IMR-90 (cell line): ENCODE data around the gene CFAP299. TPM values are rescaled to one million over a fixed set of nuclear protein-coding genes. Genes with fewer than 3 reads are reported as not detected.
A peak's percentile ranks its signal among the peaks of the same experiment; 100 is the strongest.

Experiments
- ATAC-seq: fragments of 200-7000 bp; cut with Tn5 transposase; 2 replicates; pipeline ENCODE4 v1.9.1; 2020; ENCODE audit warnings: low read depth, mild to moderate bottlenecking, moderate library complexity
- BruUV-seq: library from RNA; stranded (reverse); fragments of 400-500 nt; replicated peaks from 2 replicates; lab custom pipeline; 2021; lab: Mats Ljungman, UMichigan
- CTCF ChIA-PET: fragments of 300-600 bp; formaldehyde crosslinking; extraction: SDS; loops from one replicate; lab custom pipeline; 2021; ENCODE audit warnings: antibody characterized with exemption; lab: Yijun Ruan, JAX
- POLR2A ChIA-PET: fragments of 300-600 bp; sonication (Branson Sonifier 250); formaldehyde crosslinking; loops from one replicate; lab custom pipeline; 2022; ENCODE audit warnings: antibody characterized with exemption; ENCODE audit not compliant: unreplicated experiment; lab: Charles Lee
- DNase-seq: peaks from one replicate; pipeline ENCODE4 v3.0.0; 2013
- H2AFZ ChIP-seq: replicated peaks from 2 replicates; pipeline ENCODE3; 2013; ENCODE audit warnings: low read length, mild to moderate bottlenecking; ENCODE audit not compliant: poor library complexity
- H2AK5ac ChIP-seq: 2 replicates; pipeline ENCODE4 v1.6.1; 2013; ENCODE audit warnings: low read depth, low read length, inconsistent platforms
- H2AK9ac ChIP-seq: replicated peaks from 2 replicates; pipeline ENCODE3; 2013; ENCODE audit warnings: mild to moderate bottlenecking, low read depth, low read length, moderate library complexity; ENCODE audit not compliant: poor library complexity
- H2BK120ac ChIP-seq: 2 replicates; pipeline ENCODE4 v1.6.1; 2013; ENCODE audit warnings: low read depth, low read length, inconsistent platforms
- H2BK15ac ChIP-seq: 3 replicates; pipeline ENCODE4 v1.6.1; 2013; ENCODE audit warnings: low read depth, low read length, inconsistent platforms
- H2BK20ac ChIP-seq: 2 replicates; pipeline ENCODE4 v1.6.1; 2013; ENCODE audit warnings: low read depth, mild to moderate bottlenecking, inconsistent platforms, low read length, moderate library complexity
- H2BK5ac ChIP-seq: 2 replicates; pipeline ENCODE4 v1.6.1; 2013; ENCODE audit warnings: mild to moderate bottlenecking, low read depth, low read length, inconsistent platforms; ENCODE audit not compliant: poor library complexity, severe bottlenecking
- H3K14ac ChIP-seq: replicated peaks from 2 replicates; pipeline ENCODE4 v1.6.1; 2013; ENCODE audit warnings: low read depth, low read length, inconsistent platforms
- H3K18ac ChIP-seq: 2 replicates; pipeline ENCODE4 v1.6.1; 2013; ENCODE audit warnings: low read depth, low read length, control low read depth
- H3K23ac ChIP-seq: 2 replicates; pipeline ENCODE4 v1.6.1; 2013; ENCODE audit warnings: low read depth, low read length, inconsistent platforms
- H3K27ac ChIP-seq: 2 replicates; pipeline ENCODE4 v1.5.1; 2013; ENCODE audit warnings: mild to moderate bottlenecking, control low read depth, low read length; ENCODE audit not compliant: insufficient read depth
- H3K27me3 ChIP-seq: 2 replicates; pipeline ENCODE4 v1.6.1; 2013; ENCODE audit warnings: low read length; ENCODE audit not compliant: control insufficient read depth, insufficient read depth
- H3K36me3 ChIP-seq: 2 replicates; pipeline ENCODE4 v1.6.1; 2013; ENCODE audit warnings: low read length, mixed read lengths; ENCODE audit not compliant: control insufficient read depth, insufficient read depth
- H3K4ac ChIP-seq: 2 replicates; pipeline ENCODE4 v1.6.1; 2013; ENCODE audit warnings: low read depth, low read length, inconsistent platforms
- H3K4me1 ChIP-seq: 2 replicates; pipeline ENCODE4 v1.6.1; 2013; ENCODE audit warnings: low read length, mixed read lengths; ENCODE audit not compliant: control insufficient read depth, insufficient read depth
- H3K4me2 ChIP-seq: 2 replicates; pipeline ENCODE4 v1.6.1; 2013; ENCODE audit warnings: low read depth, mild to moderate bottlenecking, control low read depth, low read length, moderate library complexity
- H3K4me3 ChIP-seq: 2 replicates; pipeline ENCODE4 v1.5.1; 2013; ENCODE audit warnings: low read depth, mild to moderate bottlenecking, control low read depth, low read length, moderate library complexity; ENCODE audit not compliant: insufficient read depth
- H3K56ac ChIP-seq: 2 replicates; pipeline ENCODE4 v1.6.1; 2013; ENCODE audit warnings: low read length, inconsistent platforms; ENCODE audit not compliant: insufficient read depth; ENCODE audit errors: extremely low read depth
- H3K79me1 ChIP-seq, 2 experiments: 2 replicates each; pipeline ENCODE4 v1.6.1; 2013; ENCODE audit warnings: low read length in 2 of 2, inconsistent platforms in 1 of 2, low read depth in 1 of 2
- H3K9ac ChIP-seq: 2 replicates; pipeline ENCODE4 v1.6.1; 2013; ENCODE audit warnings: low read depth, low read length, control low read depth
- H3K9me1 ChIP-seq: 2 replicates; pipeline ENCODE4 v1.6.1; 2013; ENCODE audit warnings: low read length, inconsistent platforms; ENCODE audit not compliant: insufficient read depth
- H3K9me3 ChIP-seq: 2 replicates; pipeline ENCODE4 v1.6.1; 2013; ENCODE audit warnings: low read length; ENCODE audit not compliant: control insufficient read depth, insufficient read depth
- H4K20me1 ChIP-seq: 2 replicates; pipeline ENCODE4 v1.6.1; 2013; ENCODE audit warnings: low read length, inconsistent platforms; ENCODE audit not compliant: insufficient read depth
- H4K5ac ChIP-seq: 2 replicates; pipeline ENCODE4 v1.6.1; 2013; ENCODE audit warnings: mild to moderate bottlenecking, low read depth, low read length, control low read depth
- H4K8ac ChIP-seq, 2 experiments: 2 replicates each; pipeline ENCODE4 v1.6.1; 2013; ENCODE audit warnings: low read depth in 2 of 2, low read length in 2 of 2, control low read depth in 1 of 2, inconsistent platforms in 1 of 2
- H4K91ac ChIP-seq: 2 replicates; pipeline ENCODE4 v1.6.1; 2013; ENCODE audit warnings: low read depth, low read length, inconsistent platforms; ENCODE audit not compliant: insufficient read depth
- BHLHE40 ChIP-seq: fragments of 150-350 bp; IDR thresholded peaks from 2 replicates; pipeline ENCODE4 v1.6.1; 2016; ENCODE audit warnings: mild to moderate bottlenecking, low read depth, low read length
- CEBPB ChIP-seq: IDR thresholded peaks from 2 replicates; pipeline ENCODE4 v1.6.1; 2012; ENCODE audit warnings: low read depth, low read length, improper control_type of control experiment
- CHD1 ChIP-seq: IDR thresholded peaks from 2 replicates; pipeline ENCODE4 v1.6.1; 2012; ENCODE audit warnings: low read depth, low read length, improper control_type of control experiment
- ELK1 ChIP-seq: fragments of 150-350 bp; IDR thresholded peaks from 2 replicates; pipeline ENCODE4 v1.6.1; 2016; ENCODE audit warnings: low read depth, mild to moderate bottlenecking, low read length, moderate library complexity, borderline replicate concordance
- FOS ChIP-seq: fragments of 150-350 bp; IDR thresholded peaks from 2 replicates; pipeline ENCODE4 v1.6.1; 2016; ENCODE audit warnings: low read depth, low read length
- MAFK ChIP-seq: IDR thresholded peaks from 2 replicates; pipeline ENCODE4 v1.6.1; 2012; ENCODE audit warnings: low read depth, low read length, improper control_type of control experiment
- MAZ ChIP-seq: IDR thresholded peaks from 2 replicates; pipeline ENCODE4 v1.6.1; 2012; ENCODE audit warnings: low read depth, mild to moderate bottlenecking, low read length, improper control_type of control experiment, moderate library complexity, borderline replicate concordance
- MXI1 ChIP-seq: IDR thresholded peaks from 2 replicates; pipeline ENCODE4 v1.6.1; 2012; ENCODE audit warnings: low read depth, mild to moderate bottlenecking, low read length, moderate library complexity, borderline replicate concordance
- NFE2L2 ChIP-seq: fragments of 150-350 bp; IDR thresholded peaks from 2 replicates; pipeline ENCODE4 v1.6.1; 2016; ENCODE audit warnings: low read depth, mild to moderate bottlenecking, low read length
- POLR2A ChIP-seq: IDR thresholded peaks from 2 replicates; pipeline ENCODE4 v1.6.1; 2012; ENCODE audit warnings: mild to moderate bottlenecking, low read depth, low read length
- RAD21 ChIP-seq: IDR thresholded peaks from 2 replicates; pipeline ENCODE4 v1.6.1; 2012; ENCODE audit warnings: low read length, improper control_type of control experiment
- RCOR1 ChIP-seq: IDR thresholded peaks from 2 replicates; pipeline ENCODE4 v1.6.1; 2012; ENCODE audit warnings: mild to moderate bottlenecking, low read length, improper control_type of control experiment; ENCODE audit not compliant: insufficient replicate concordance
- RFX5 ChIP-seq: IDR thresholded peaks from 2 replicates; pipeline ENCODE4 v1.8.0; 2012; ENCODE audit warnings: low read depth, mild to moderate bottlenecking, low read length, moderate library complexity
- USF2 ChIP-seq: fragments of 150-350 bp; IDR thresholded peaks from 2 replicates; pipeline ENCODE4 v1.6.1; 2017; ENCODE audit warnings: mild to moderate bottlenecking, antibody characterized with exemption, low read length, low read depth
- WGBS, 2 experiments: methylation state at CpG; one replicate each; pipeline versions ENCODE4 v1.1.5 to v1.1.7; 2013; ENCODE audit warnings: missing lambda C conversion rate in 2 of 2; ENCODE audit not compliant: insufficient read length in 1 of 2; ENCODE audit errors: extremely low coverage in 2 of 2; 5-methylcytosine and 5-hydroxymethylcytosine counted together
- dilution Hi-C: fragments of 300-500 bp; cut with HindIII; formaldehyde crosslinking; loops from one replicate; pipeline ENCODE4 v1.14.3; 2018; ENCODE audit warnings: low sequenced_read_pairs; ENCODE audit not compliant: unreplicated experiment
- in situ Hi-C: fragments of 300-500 bp; cut with MboI; formaldehyde crosslinking; loops from 3 replicates; pipeline ENCODE4 v1.14.3; 2019; ENCODE audit warnings: low sequenced_read_pairs, inconsistent platforms, mixed read lengths
- intact Hi-C: fragments of 100-400 bp; cut with micrococcal nuclease; formaldehyde crosslinking; loops from 2 replicates; pipeline ENCODE4 v1.10.0; 2022
- polyA plus RNA-seq, 3 experiments: library from polyadenylated mRNA; depleted of rRNA; stranded (reverse); fragments of >200 nt; gene quantifications; 2 replicates each; pipeline ENCODE4 v1.2.3, GENCODE V29; 2012; ENCODE audit warnings: low replicate concordance in 1 of 3
- total RNA-seq: library from RNA; depleted of rRNA; stranded (reverse); fragments of >200 nt; gene quantifications from 2 replicates; pipeline ENCODE4 v1.2.3, GENCODE V29; 2012
- TF ChIP-seq, protein P1 (sequence below): conservative IDR thresholded peaks from 2 replicates; pipeline ENCODE4 v1.5.1; 2012; ENCODE audit warnings: mild to moderate bottlenecking, low read depth, low read length, improper control_type of control experiment

CFAP299 gene
- total and polyA plus RNA-seq, 2 of the 4 experiments (the other 2 are of a cell fraction) = 1.0 to 1.1 TPM

DNA sequence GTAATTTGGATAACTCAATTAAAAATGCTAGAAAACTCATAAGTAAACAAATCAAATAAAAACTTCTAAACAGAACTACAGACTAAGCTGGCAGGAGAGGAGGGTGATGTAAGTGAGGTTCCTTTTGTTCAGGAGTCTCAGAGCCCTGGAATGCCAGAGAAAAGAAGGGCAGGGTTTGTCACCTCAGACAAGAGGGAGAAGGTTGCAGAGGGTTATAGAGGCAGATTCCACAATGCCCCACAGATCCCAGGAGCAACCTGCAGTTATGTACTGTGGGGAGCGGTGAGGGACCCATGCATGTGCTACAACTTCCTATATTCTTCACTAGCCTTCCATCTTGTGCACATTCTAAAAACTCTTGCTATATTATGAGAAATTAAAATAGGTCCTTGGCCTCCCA is 129.7 kb downstream of the CFAP299 start:
- H4K5ac ChIP-seq = no peak overlapping the region
- peak overlapping the region; percentile 46 for H2BK5ac ChIP-seq
- no TSS peak for BruUV-seq
- peak; percentile 26 for DNase-seq
- TF ChIP-seq MXI1 (no peak), CEBPB (no peak), USF2 (no peak), RAD21 (no peak), CHD1 (no peak), MAFK (no peak), RCOR1 (no peak), BHLHE40 (no peak), POLR2A (no peak), RFX5 (no peak), NFE2L2 (no peak), MAZ (no peak), ELK1 (no peak), FOS (no peak)
- TF ChIP-seq, protein P1, sequence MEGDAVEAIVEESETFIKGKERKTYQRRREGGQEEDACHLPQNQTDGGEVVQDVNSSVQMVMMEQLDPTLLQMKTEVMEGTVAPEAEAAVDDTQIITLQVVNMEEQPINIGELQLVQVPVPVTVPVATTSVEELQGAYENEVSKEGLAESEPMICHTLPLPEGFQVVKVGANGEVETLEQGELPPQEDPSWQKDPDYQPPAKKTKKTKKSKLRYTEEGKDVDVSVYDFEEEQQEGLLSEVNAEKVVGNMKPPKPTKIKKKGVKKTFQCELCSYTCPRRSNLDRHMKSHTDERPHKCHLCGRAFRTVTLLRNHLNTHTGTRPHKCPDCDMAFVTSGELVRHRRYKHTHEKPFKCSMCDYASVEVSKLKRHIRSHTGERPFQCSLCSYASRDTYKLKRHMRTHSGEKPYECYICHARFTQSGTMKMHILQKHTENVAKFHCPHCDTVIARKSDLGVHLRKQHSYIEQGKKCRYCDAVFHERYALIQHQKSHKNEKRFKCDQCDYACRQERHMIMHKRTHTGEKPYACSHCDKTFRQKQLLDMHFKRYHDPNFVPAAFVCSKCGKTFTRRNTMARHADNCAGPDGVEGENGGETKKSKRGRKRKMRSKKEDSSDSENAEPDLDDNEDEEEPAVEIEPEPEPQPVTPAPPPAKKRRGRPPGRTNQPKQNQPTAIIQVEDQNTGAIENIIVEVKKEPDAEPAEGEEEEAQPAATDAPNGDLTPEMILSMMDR = no peak
- H2BK20ac ChIP-seq = peak overlapping the region; percentile 29; the same call in 1 of the 2 replicates
- no CpG with 5 or more reads among the region's 1 CpG for WGBS, 2 experiments
- no peak overlapping the region for H3K9ac ChIP-seq
- peak; percentile 53 for ATAC-seq
- peak overlapping the region; percentile 25; the same call in 1 of the 2 replicates for H3K4ac ChIP-seq
- CTCF ChIA-PET = no interaction called here
- no peaks in the 10 kb centered on the region for H4K20me1 ChIP-seq
- no peaks in the 10 kb centered on the region for H3K9me3 ChIP-seq
- H3K9me1 ChIP-seq = no peaks in the 10 kb centered on the region; the same call in 1 of the 2 replicates
- intact Hi-C loops (loop anchor here (2.0 kb wide), 1 partner anchor 18 kb away; no protein-coding TSS in a partner anchor), in situ Hi-C loops (no loop called here), dilution Hi-C loops (no loop called here)
- no peak overlapping the region for H3K56ac ChIP-seq
- peak overlapping the region; percentile 38 for H2BK120ac ChIP-seq
- H3K27ac ChIP-seq = no peak overlapping the region; the same call in 1 of the 2 replicates
- H3K27me3 ChIP-seq = no peaks in the 10 kb centered on the region
- H3K4me2 ChIP-seq = no peak overlapping the region; the same call in 1 of the 2 replicates
- no peak overlapping the region for H2AK5ac ChIP-seq
- no peak overlapping the region for H3K4me3 ChIP-seq
- H3K23ac ChIP-seq = no peak overlapping the region; the same call in 1 of the 2 replicates
- no peak overlapping the region for H3K14ac ChIP-seq
- peak overlapping the region; percentile 32; the same call in 1 of the 2 replicates for H4K91ac ChIP-seq
- POLR2A ChIA-PET = no interaction called here
- H3K4me1 ChIP-seq = peaks cover 6% of the 10 kb centered on the region; the same call in 1 of the 2 replicates
- H3K18ac ChIP-seq = peak overlapping the region; percentile 32; the same call in 1 of the 2 replicates
- H4K8ac ChIP-seq = no peak overlapping the region
- H3K79me1 ChIP-seq = no peaks in the 10 kb centered on the region
- no peaks in the 10 kb centered on the region for H3K36me3 ChIP-seq
- no peak overlapping the region for H2AFZ ChIP-seq
- no peak overlapping the region for H2AK9ac ChIP-seq
- no peak overlapping the region for H2BK15ac ChIP-seq
